HepG2 (cell line): ENCODE measurements around the gene LILRB4. TPM values are rescaled to one million over a fixed set of nuclear protein-coding genes. Genes with fewer than 3 reads are reported as not detected.
"Not testable (repeated sequence)": the region's sequence is repeated elsewhere in the genome, so short reads cannot be mapped to it uniquely, and the experiment has no call there.

Source experiments
- ATAC-seq: fragments of 200-7000 bp; cut with Tn5 transposase; 3 replicates; pipeline ENCODE4 v1.9.1; 2020; ENCODE audit warnings: mild to moderate bottlenecking, moderate library complexity
- BruUV-seq: library from RNA; stranded (reverse); fragments of 400-500 nt; replicated peaks from 2 replicates; lab custom pipeline; 2021; lab: Mats Ljungman, UMichigan
- CTCF ChIA-PET: fragments of 300-600 bp; formaldehyde crosslinking; extraction: SDS; loops from one replicate; lab custom pipeline; 2021; ENCODE audit warnings: low total read pairs, inconsistent platforms, low intra/inter-chr PET ratio; lab: Yijun Ruan, JAX
- POLR2A ChIA-PET: fragments of 350-600 bp; sonication (Branson Sonifier 250); formaldehyde crosslinking; loops from one replicate; lab custom pipeline; 2020; ENCODE audit warnings: antibody characterized with exemption, inconsistent platforms; lab: Yijun Ruan, JAX
- DNase-seq: peaks from one replicate; pipeline ENCODE4 v3.0.0-alpha.2; 2015; ENCODE audit warnings: low spot score
- FAIRE-seq: peaks from 3 replicates; lab custom pipeline; 2011; peaks lifted over from hg19 to GRCh38; lab: Jason Lieb, UNC
- H2AFZ ChIP-seq: one replicate; pipeline ENCODE4 v1.6.1; 2011; ENCODE audit warnings: low read length, inconsistent platforms
- H3K27ac ChIP-seq: fragments of 300-600 bp; 3 replicates; pipeline ENCODE4 v1.8.0; 2011; ENCODE audit warnings: mixed run types, mild to moderate bottlenecking, mixed read lengths, low read length, inconsistent platforms; ENCODE audit not compliant: insufficient read depth; ENCODE audit errors: extremely low read length
- H3K27me3 ChIP-seq, 2 experiments: fragments of 200-600 bp in 1 of 2; 2 replicates in 1 of 2; 3 replicates in 1 of 2; pipeline versions ENCODE4 v1.6.0 to v1.8.0; 2011; ENCODE audit warnings: low read length in 2 of 2, mild to moderate bottlenecking in 2 of 2, moderate library complexity in 2 of 2, inconsistent platforms in 1 of 2; ENCODE audit not compliant: insufficient read depth in 2 of 2, control insufficient read depth in 1 of 2
- H3K36me3 ChIP-seq, 2 experiments: fragments of 200-600 bp in 1 of 2; replicated peaks in 1 of 2; 2 replicates in 1 of 2; 3 replicates in 1 of 2; pipeline versions ENCODE4 v1.5.1 to v1.8.0; 2011; ENCODE audit warnings: low read length in 2 of 2, inconsistent platforms in 1 of 2; ENCODE audit not compliant: insufficient read depth in 2 of 2, control insufficient read depth in 1 of 2
- H3K4me1 ChIP-seq: 2 replicates; pipeline ENCODE4 v1.5.1; 2012; ENCODE audit warnings: low read length, inconsistent platforms; ENCODE audit not compliant: insufficient read depth
- H3K4me2 ChIP-seq: 2 replicates; pipeline ENCODE4 v1.6.0; 2011; ENCODE audit warnings: low read depth, low read length, inconsistent platforms
- H3K4me3 ChIP-seq, 3 experiments: fragments of 200-600 bp in 1 of 3; sonication (generic), shearing (Covaris generic) in 1 of 3; replicated peaks in 1 of 3; 2 replicates each; pipeline ENCODE4 v1.5.1; 2011 to 2016; ENCODE audit warnings: low read length in 3 of 3, inconsistent platforms in 2 of 3, low read depth in 2 of 3, mild to moderate bottlenecking in 2 of 3, control low read depth in 1 of 3, mixed read lengths in 1 of 3; ENCODE audit not compliant: insufficient read depth in 1 of 3
- H3K79me2 ChIP-seq: one replicate; pipeline ENCODE4 v1.6.1; 2011; ENCODE audit warnings: low read length, inconsistent platforms; ENCODE audit not compliant: insufficient read depth
- H3K9ac ChIP-seq: 2 replicates; pipeline ENCODE4 v1.6.0; 2011; ENCODE audit warnings: mild to moderate bottlenecking, low read depth, low read length, inconsistent platforms; ENCODE audit not compliant: insufficient read depth
- H3K9me3 ChIP-seq: 2 replicates; pipeline ENCODE4 v1.5.1; 2012; ENCODE audit warnings: mild to moderate bottlenecking, low read length
- H4K20me1 ChIP-seq: 2 replicates; pipeline ENCODE4 v1.6.0; 2011; ENCODE audit warnings: inconsistent platforms, mild to moderate bottlenecking, low read length, moderate library complexity; ENCODE audit not compliant: insufficient read depth
- MAFK ChIP-seq, 2 experiments: IDR thresholded peaks in 1 of 2; conservative IDR thresholded peaks in 1 of 2; 2 replicates each; pipeline ENCODE4 v1.6.1; 2011; ENCODE audit warnings: improper control_type of control experiment in 2 of 2, low read length in 2 of 2
- TP53 ChIP-seq: sonication (generic); formaldehyde crosslinking; conservative IDR thresholded peaks from 2 replicates; pipeline ENCODE4 v1.4.0; 2020; ENCODE audit warnings: missing genetic modification reagents
- ZNF577 ChIP-seq: sonication (generic); formaldehyde crosslinking; IDR thresholded peaks from 2 replicates; pipeline ENCODE4 v1.4.0; 2020; ENCODE audit warnings: mild to moderate bottlenecking, low read depth, missing genetic modification reagents, borderline replicate concordance
- WGBS: methylation state at CpG from one replicate; pipeline ENCODE4 v1.1.6; 2017; ENCODE audit warnings: low lambda C conversion rate; 5-methylcytosine and 5-hydroxymethylcytosine counted together
- in situ Hi-C: cut with HindIII; loops from 2 replicates; pipeline ENCODE4 v1.10.0; 2017; ENCODE audit warnings: low pct_unique_long_range_greater_than_20kb; ENCODE audit not compliant: extremely low pct_ligation_motif_present
- intact Hi-C: fragments of 100-400 bp; cut with micrococcal nuclease; formaldehyde crosslinking; loops from one replicate; pipeline ENCODE4 v1.10.0; 2022; ENCODE audit not compliant: unreplicated experiment
- polyA plus RNA-seq, 8 experiments: library from polyadenylated mRNA; depleted of rRNA in 3 of 8; stranded (reverse) in 7 of 8; unstranded in 1 of 8; fragments of >200 nt; fragmentation: Illumina TruSeq in 4 of 8; extraction: Trizol in 4 of 8; gene quantifications; 2 replicates each; pipeline versions ENCODE4 v1.2.1 to v1.2.3, GENCODE V29; 2011 to 2016; ENCODE audit warnings: low read depth in 4 of 8, missing spikeins in 1 of 8, mixed read lengths in 1 of 8; ENCODE audit not compliant: insufficient read depth in 1 of 8
- total RNA-seq, 5 experiments: library from RNA; depleted of rRNA; stranded (reverse); fragments of >200 nt; fragmentation: Illumina TruSeq; extraction: Trizol; gene quantifications; 2 replicates each; pipeline ENCODE4 v1.2.3, GENCODE V29; 2016; ENCODE audit warnings: low read depth in 1 of 5

LILRB4 gene
- total and polyA plus RNA-seq, 2 of the 13 experiments (the other 11 are each of a cell fraction or from before 2014, with no cell fraction given): not detected

GRCh38 chr19:54696766-54697165 is 34.0 kb downstream of the LILRB4 start:
- CTCF ChIA-PET: no interaction called here

GRCh38 chr19:54697716-54698115 is 34.9 kb downstream of the LILRB4 start:
- BruUV-seq, H3K79me2 ChIP-seq, H3K4me3 ChIP-seq, H3K4me1 ChIP-seq, H4K20me1 ChIP-seq, FAIRE-seq, H3K4me2 ChIP-seq, POLR2A ChIA-PET, DNase-seq, H3K9me3 ChIP-seq, H3K27ac ChIP-seq, ATAC-seq, H2AFZ ChIP-seq, H3K36me3 ChIP-seq, intact Hi-C loops, in situ Hi-C loops, H3K27me3 ChIP-seq, H3K9ac ChIP-seq, CTCF ChIA-PET: not testable (repeated sequence)
- 36% methylated on average over 5 of the region's 13 CpGs for WGBS

More at GRCh38 chr19:54696766-54697165, 34.0 kb downstream of the LILRB4 start:
- BruUV-seq: no TSS peak
- Histone ChIP-seq H2AFZ (no peak overlapping the region), H3K4me2 (no peak overlapping the region), H3K27me3 (peaks cover 0 to 8% of the 10 kb centered on the region in 2 experiments; a peak in 2 of 5 replicates), H3K4me3 (no peak overlapping the region), H4K20me1 (no peaks in the 10 kb centered on the region), H3K9me3 (no peaks in the 10 kb centered on the region), H3K79me2 (no peaks in the 10 kb centered on the region), H3K36me3 (no peaks in the 10 kb centered on the region), H3K27ac (no peak overlapping the region), H3K4me1 (no peaks in the 10 kb centered on the region), H3K9ac (no peak overlapping the region)
- DNase-seq (no peak), FAIRE-seq (no peak), ATAC-seq (no peak)
- WGBS: 7% methylated on average over 2 of the region's 2 CpGs
- in situ Hi-C loops: no loop called here
- POLR2A ChIA-PET: no interaction called here
- no peak for TF ChIP-seq TP53
- no peak for TF ChIP-seq ZNF577
- TF ChIP-seq MAFK (conservative IDR thresholded peaks at IDR 0.05 in 1 of 2, IDR thresholded peaks at IDR 0.05 in 1 of 2; ENCODE audit: low read length in 2 of 2): no peak
- intact Hi-C loops: no loop called here
